22Rv1 (cell line): ENCODE data around the gene LAS1L.
"Not testable (repeated sequence)": the region's sequence is repeated elsewhere in the genome, so short reads cannot be mapped to it uniquely, and the experiment has no call there.

Source experiments
- H3K27ac ChIP-seq: fragments of 450-650 bp; 2 replicates; pipeline ENCODE4 v1.5.1; 2017
- ZFX ChIP-seq: fragments of 450-650 bp; IDR thresholded peaks from 2 replicates; pipeline ENCODE4 v1.6.1; 2017; ENCODE audit warnings: antibody characterized with exemption, borderline replicate concordance
- TF ChIP-seq, protein P1 (sequence below): fragments of 450-650 bp; IDR thresholded peaks from 2 replicates; pipeline ENCODE4 v1.5.1; 2017; ENCODE audit warnings: mild to moderate bottlenecking

LAS1L gene

DNA sequence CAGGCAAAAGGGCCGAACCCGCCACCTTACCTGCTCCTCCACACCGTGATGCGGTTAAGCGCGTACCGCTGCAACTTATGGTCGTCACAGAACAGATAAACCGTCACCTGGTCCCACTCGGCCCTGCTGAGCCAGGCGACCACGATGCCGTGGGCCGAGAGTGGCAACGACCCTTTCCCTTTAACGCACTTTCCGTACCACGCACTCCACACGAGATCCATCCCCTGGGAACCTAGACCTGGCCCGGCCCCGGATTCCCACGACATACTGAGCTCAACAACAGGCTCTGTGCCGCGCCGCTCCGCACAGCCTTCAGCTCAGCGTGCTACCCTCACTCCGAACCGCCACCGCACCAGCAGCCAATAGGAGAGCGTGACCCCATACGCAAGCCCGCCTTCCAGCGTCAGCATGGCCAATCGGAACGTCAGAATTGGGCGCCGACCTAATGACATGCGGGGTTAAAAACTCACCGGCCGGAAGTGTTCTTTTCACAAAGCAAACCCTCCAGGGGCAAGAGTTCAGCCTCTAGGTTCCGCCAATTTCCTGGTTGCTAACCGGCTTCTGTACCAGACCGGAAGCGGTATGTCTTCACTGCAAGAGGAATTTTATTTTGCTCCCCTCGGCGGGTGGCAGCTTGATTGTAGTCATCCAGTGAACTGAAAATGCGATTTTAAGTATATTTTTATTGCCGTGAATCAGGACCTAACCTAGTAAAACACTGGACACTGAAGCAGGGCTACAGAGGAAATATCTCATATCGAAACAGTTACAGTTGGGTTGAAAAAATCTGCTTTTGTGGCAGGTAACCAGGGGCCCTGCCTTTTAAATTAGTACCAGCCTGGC lies at the start of gene LAS1L:
Gene LAS1L, minus strand, starts transcription at position 338 of the 843 bp plus-strand sequence. Its CDS starts 72 bp downstream, at position 266.
- H3K27ac ChIP-seq = peak within 1 kb of the TSS; percentile 59
- no peak for TF ChIP-seq ZFX

DNA sequence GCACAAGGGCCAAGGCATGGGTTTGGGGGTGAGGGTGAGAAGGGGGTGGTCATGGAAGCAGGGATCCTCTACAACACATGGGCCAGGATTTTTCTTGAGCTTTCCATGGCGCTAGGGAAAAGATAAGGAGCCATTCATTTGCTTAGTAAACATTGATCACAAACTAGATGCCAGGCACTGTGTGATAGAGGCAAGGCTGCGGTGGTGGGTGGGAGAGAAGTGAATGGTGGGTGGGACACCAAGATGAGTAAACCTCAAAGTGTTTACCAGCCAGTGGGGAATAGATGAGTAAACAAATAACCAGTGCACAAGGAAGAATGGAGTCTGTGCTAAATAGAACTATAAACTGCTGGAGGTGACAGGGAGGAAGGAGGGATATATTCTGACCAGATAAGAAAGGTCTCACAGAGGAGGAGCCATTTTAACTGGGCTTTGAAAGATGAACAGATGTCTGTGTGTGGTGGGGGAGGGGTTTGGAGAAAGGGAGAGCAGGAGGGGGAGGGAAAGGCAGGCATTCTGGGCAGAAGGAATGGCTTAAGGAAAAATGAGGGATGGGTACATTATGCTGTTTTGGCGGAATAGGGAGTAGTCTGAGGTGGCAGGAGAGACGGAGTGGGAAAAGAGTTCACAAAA lies 48.0 kb upstream of the LAS1L start:
- no peak overlapping the region for H3K27ac ChIP-seq
- TF ChIP-seq, protein P1, sequence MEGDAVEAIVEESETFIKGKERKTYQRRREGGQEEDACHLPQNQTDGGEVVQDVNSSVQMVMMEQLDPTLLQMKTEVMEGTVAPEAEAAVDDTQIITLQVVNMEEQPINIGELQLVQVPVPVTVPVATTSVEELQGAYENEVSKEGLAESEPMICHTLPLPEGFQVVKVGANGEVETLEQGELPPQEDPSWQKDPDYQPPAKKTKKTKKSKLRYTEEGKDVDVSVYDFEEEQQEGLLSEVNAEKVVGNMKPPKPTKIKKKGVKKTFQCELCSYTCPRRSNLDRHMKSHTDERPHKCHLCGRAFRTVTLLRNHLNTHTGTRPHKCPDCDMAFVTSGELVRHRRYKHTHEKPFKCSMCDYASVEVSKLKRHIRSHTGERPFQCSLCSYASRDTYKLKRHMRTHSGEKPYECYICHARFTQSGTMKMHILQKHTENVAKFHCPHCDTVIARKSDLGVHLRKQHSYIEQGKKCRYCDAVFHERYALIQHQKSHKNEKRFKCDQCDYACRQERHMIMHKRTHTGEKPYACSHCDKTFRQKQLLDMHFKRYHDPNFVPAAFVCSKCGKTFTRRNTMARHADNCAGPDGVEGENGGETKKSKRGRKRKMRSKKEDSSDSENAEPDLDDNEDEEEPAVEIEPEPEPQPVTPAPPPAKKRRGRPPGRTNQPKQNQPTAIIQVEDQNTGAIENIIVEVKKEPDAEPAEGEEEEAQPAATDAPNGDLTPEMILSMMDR = no peak
- no peak for TF ChIP-seq ZFX

DNA sequence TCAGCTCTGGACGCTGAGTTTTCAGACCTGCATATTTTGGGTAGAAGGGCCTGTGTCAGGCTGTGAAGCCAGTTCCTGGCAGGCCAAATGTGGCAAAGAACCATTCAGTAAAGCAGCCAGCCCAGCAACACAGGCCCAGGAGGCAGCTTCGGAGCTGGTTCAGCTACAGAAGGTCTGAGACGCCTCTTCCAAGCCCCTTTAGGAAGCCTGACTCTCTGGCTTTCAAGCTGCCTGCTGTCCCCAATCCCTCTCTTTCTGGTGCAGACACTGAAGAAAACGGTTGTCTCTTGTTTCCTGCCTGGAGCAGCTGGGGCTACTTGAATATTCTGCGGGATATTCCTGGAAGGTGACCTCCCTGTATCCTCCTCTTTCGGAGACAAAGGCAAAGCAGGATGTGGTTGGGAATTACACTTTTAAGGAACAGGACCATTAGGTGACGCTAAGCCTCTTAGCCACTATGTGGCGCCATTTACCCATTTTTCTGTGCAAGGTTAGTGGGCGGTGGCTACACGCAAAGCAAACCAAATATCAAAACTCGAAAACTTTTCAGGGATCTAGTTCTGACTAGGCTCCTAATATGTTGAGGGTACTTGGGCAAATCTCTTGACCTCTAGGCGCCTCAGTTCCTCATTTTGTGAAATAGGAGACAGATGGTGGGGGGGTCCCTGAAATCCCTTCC lies 47.2 kb upstream of the LAS1L start:
- no peak for TF ChIP-seq ZFX
- TF ChIP-seq, protein P1 = peak; percentile 55
- no peak overlapping the region for H3K27ac ChIP-seq

DNA sequence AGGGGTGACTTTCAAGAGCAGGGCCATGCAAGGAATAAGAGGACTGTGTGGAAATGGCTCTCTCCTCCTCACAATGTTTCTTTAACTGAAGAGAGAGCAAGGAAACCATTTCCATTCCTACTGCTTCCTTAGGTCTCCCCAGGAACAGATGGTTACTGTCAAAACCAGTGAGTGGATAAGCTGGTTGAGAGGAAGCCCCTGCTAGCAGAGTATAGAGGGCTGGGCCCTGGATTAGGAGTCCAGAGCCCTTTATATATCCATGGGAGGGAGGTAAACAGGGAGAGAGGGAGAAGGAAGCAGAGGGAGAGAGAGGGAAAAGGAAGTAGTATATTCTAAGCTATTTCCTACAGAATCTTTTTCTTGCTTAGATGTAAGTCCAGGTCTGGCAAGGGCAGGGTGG lies 43.8 kb upstream of the LAS1L start:
- H3K27ac ChIP-seq = no peak overlapping the region
- no peak for TF ChIP-seq ZFX
- TF ChIP-seq, protein P1 = no peak

DNA sequence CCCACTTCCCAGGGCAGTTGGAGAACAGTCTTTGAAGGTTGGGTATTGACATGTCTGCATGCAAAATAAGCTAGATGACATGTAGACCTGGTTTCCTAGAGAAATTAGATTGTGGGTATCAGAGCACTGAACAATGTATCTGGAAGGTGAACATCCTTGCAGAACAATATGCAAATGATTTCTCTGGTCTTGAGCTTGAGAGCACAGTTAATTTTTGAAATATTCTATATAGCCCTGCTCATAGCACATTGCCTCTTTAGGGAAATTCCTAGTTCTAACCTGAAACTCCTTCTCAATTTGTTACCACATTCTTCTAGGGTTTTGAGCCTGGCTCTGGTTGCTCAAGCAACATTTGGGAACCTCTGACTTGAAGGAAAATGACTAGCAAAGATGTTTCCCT lies 41.6 kb upstream of the LAS1L start:
- no peak for TF ChIP-seq ZFX
- TF ChIP-seq, protein P1 = no peak
- H3K27ac ChIP-seq = no peak overlapping the region

DNA sequence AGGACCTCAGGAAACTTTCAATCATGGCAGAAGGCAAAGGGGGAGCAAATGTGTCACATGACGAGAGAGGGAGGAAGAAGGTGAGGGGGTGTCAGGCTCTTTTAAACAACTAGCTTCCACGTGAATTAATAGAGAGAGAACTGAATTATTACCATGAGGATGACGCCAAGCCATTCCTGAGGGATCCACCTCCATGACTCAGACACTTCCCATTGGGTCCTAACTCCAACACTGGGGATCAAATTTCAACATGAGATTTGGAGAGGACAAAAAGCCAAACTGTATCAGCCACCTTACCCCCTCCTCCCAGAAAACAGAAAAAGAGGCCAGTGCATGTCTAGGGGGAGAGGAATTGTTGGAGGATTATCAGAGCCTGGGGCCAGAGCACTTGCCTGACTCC lies 40.4 kb upstream of the LAS1L start:
- no peak overlapping the region for H3K27ac ChIP-seq
- TF ChIP-seq ZFX = no peak
- TF ChIP-seq, protein P1 = no peak

DNA sequence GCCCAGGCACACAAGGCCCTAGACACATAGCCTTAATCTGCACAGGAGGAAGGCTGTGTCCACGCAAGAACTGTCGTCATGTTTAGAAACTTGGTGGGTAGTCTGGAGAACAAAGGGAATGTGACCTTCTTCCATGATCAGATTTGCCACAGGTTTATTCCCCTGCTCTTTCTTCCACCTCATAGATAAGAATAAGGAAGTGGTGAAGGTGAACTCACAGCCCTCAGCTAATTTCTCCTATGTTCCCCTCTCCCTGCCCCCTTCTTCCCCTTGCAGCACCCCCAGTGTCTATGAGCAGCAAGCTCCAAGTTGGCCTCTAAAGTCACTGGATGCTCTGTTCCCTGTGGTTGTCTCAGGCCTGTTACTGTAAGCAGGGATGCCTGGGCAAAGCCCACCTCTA lies 39.8 kb upstream of the LAS1L start:
- TF ChIP-seq ZFX = no peak
- no peak overlapping the region for H3K27ac ChIP-seq

DNA sequence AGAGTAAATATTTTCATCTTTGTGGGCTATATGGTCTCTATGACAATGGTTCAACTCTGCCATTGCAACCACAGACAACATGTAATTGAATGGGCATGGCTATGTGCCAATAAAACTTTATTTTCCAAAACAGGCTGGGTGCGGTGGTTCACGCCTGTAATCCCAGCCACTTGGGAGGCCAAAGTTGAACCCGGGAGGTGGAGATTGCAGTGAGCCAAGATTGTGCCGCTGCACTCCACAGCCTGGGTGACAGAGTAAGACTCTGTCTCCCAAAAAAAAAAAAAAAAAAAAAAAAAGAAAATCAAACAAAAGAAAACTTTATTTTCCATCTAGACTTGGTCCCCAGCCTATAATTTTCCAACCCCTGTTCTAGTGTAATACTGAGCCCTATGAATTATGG lies 38.4 kb upstream of the LAS1L start:
- no peak for TF ChIP-seq ZFX
- TF ChIP-seq, protein P1 = no peak
- H3K27ac ChIP-seq = no peak overlapping the region

DNA sequence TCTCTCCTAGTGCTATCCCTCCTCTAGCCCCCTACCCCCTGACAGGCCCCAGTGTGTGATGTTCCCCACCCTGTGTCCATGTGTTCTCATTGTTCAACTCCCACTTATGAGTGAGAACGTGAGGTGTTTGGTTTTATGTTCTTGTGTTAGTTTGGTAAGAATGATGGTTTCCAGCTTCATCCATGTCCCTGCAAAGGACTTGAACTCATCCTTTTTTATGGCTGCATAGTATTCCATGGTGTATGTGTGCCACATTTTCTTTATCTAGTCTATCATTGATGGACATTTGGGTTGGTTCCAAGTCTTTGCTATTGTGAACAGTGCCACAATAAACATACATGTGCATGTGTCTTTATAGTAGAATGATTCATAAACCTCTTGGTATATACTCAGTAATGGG lies 28.3 kb upstream of the LAS1L start:
- not testable (repeated sequence) for H3K27ac ChIP-seq
